Natural killer cell (primary cell): Measurements from ENCODE around the gene TICAM1. TPM values are rescaled to one million over a fixed set of nuclear protein-coding genes. Genes with fewer than 3 reads are reported as not detected.
"Not testable (repeated sequence)": the region's sequence is repeated elsewhere in the genome, so short reads cannot be mapped to it uniquely, and the experiment has no call there.

Experiments
- ATAC-seq, 3 donors: fragments of 150-1000 bp in 2 of 3; fragments of 200-7000 bp in 1 of 3; cut with Tn5 transposase; 1 replicate in 1 of 3; 2 replicates in 2 of 3; pipeline ENCODE4 v1.10.0; 2021; ENCODE audit warnings: mild to moderate bottlenecking in 2 of 3, moderate library complexity in 2 of 3
- DNase-seq, 2 donors: peaks; one replicate each; pipeline versions ENCODE4 v3.0.0 to v3.0.0-alpha.2; 2013 to 2021; ENCODE audit warnings: mixed read lengths in 1 of 2
- H3K27ac ChIP-seq: one replicate; pipeline ENCODE4 v1.5.1; 2013; ENCODE audit warnings: mild to moderate bottlenecking, low read length
- H3K27me3 ChIP-seq: one replicate; pipeline ENCODE4 v1.6.1; 2013; ENCODE audit warnings: low read length; ENCODE audit not compliant: control insufficient read depth, insufficient read depth
- H3K36me3 ChIP-seq: one replicate; pipeline ENCODE4 v1.6.1; 2013; ENCODE audit warnings: low read length; ENCODE audit not compliant: control insufficient read depth, insufficient read depth
- H3K4me1 ChIP-seq: one replicate; pipeline ENCODE4 v1.6.1; 2013; ENCODE audit warnings: low read length; ENCODE audit not compliant: control insufficient read depth, insufficient read depth
- H3K4me3 ChIP-seq: one replicate; pipeline ENCODE4 v1.5.1; 2013; ENCODE audit warnings: low read length
- H3K9me3 ChIP-seq: one replicate; pipeline ENCODE4 v1.6.1; 2013; ENCODE audit warnings: low read length; ENCODE audit not compliant: control insufficient read depth, insufficient read depth
- H3K27ac Mint-ChIP-seq, 2 donors: one replicate each; pipeline ENCODE4 v1.8.0; 2022; ENCODE audit warnings: mild to moderate bottlenecking in 2 of 2, mixed read lengths in 2 of 2, moderate library complexity in 1 of 2
- H3K27me3 Mint-ChIP-seq, 2 donors: one replicate each; pipeline ENCODE4 v1.8.0; 2022; ENCODE audit warnings: low read depth in 2 of 2, mixed read lengths in 2 of 2
- H3K36me3 Mint-ChIP-seq: one replicate; pipeline ENCODE4 v1.8.0; 2022; ENCODE audit warnings: mixed read lengths
- H3K4me1 Mint-ChIP-seq, 2 donors: one replicate each; pipeline ENCODE4 v1.8.0; 2022; ENCODE audit warnings: mixed read lengths in 2 of 2
- H3K4me3 Mint-ChIP-seq: one replicate; pipeline ENCODE4 v1.8.0; 2022; ENCODE audit warnings: mild to moderate bottlenecking, moderate library complexity, mixed read lengths
- H3K9me3 Mint-ChIP-seq, 2 donors: one replicate each; pipeline ENCODE4 v1.8.0; 2022; ENCODE audit warnings: mixed read lengths in 2 of 2
- WGBS: methylation state at CpG from one replicate; pipeline ENCODE4 v1.1.7; 2013; ENCODE audit warnings: missing lambda C conversion rate; ENCODE audit not compliant: insufficient coverage; 5-methylcytosine and 5-hydroxymethylcytosine counted together
- intact Hi-C: fragments of 100-400 bp; cut with micrococcal nuclease; formaldehyde crosslinking; loops from one replicate; pipeline ENCODE4 v1.14.2; 2022
- total RNA-seq, 4 donors: library from RNA; stranded (reverse); fragments of 120-200 nt in 1 of 4; gene quantifications; one replicate each; pipeline versions ENCODE4 v1.2.3 to v1.2.4, GENCODE V29; 2013 to 2022
- TF ChIP-seq, protein P1 (sequence below): fragments of 200-600 bp; IDR thresholded peaks from one replicate; pipeline ENCODE4 v1.8.0; 2022; ENCODE audit warnings: antibody characterized with exemption

Gene TICAM1
- total RNA-seq, 3 donors from 2014 or later (not counting 1 experiment from before 2014, with no cell fraction given), result 22.6 to 24.8 (median 22.7) TPM

DNA sequence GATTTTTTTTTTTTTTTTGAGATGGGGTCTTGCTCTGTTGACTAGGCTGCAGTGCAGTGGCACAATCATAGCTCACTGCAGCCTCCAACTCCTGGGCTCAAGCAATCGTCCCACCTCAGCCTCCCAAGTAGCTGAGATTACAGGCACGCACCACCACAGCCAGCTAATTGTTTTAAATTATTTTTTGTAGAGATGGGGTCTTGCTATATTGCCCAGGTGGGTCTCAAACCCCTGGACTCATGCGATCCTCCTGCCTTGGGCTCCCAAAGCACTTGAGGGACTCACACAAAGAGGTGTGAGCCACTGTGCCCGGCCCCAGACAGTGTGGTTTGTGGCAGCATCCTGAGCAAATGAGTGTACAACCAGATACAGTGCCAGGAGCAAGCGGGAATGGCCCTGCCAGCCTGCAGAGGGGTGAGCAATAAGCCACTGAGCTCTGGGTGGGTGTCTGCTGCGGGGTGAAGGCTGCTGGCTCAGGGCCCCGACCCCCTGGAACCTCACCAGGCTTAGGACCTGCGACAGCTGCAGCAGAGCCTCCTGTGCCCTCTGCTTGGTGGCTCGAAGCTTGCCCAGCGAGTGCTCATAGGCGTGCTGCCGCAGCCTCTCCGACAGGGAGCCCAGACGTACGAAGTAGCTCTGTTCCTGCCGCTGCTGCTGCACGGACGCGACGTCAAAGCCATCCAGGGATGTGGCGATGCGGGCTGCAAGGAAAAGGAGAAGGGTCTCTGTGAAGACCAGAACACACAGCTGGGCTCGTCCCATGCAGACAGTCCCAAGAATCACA, 15.9 kb upstream of the TICAM1 start:
- H3K4me1 ChIP-seq, result no peaks in the 10 kb centered on the region
- intact Hi-C loops, result no loop called here
- no peak for ATAC-seq
- H3K4me1 Mint-ChIP-seq, result peaks cover 0 to 3% of the 10 kb centered on the region in 2 donors
- H3K4me3 Mint-ChIP-seq, result no peak overlapping the region
- H3K27ac Mint-ChIP-seq, result no peak overlapping the region
- H3K27me3 ChIP-seq, result no peaks in the 10 kb centered on the region
- H3K4me3 ChIP-seq, result no peak overlapping the region
- 93% methylated on average over 23 of the region's 23 CpGs for WGBS
- TF ChIP-seq, protein P1, sequence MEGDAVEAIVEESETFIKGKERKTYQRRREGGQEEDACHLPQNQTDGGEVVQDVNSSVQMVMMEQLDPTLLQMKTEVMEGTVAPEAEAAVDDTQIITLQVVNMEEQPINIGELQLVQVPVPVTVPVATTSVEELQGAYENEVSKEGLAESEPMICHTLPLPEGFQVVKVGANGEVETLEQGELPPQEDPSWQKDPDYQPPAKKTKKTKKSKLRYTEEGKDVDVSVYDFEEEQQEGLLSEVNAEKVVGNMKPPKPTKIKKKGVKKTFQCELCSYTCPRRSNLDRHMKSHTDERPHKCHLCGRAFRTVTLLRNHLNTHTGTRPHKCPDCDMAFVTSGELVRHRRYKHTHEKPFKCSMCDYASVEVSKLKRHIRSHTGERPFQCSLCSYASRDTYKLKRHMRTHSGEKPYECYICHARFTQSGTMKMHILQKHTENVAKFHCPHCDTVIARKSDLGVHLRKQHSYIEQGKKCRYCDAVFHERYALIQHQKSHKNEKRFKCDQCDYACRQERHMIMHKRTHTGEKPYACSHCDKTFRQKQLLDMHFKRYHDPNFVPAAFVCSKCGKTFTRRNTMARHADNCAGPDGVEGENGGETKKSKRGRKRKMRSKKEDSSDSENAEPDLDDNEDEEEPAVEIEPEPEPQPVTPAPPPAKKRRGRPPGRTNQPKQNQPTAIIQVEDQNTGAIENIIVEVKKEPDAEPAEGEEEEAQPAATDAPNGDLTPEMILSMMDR, result no peak
- no peaks in the 10 kb centered on the region for H3K9me3 Mint-ChIP-seq
- no peaks in the 10 kb centered on the region for H3K9me3 ChIP-seq
- H3K36me3 ChIP-seq, result peaks cover 19% of the 10 kb centered on the region
- no peaks in the 10 kb centered on the region for H3K27me3 Mint-ChIP-seq
- H3K27ac ChIP-seq, result no peak overlapping the region
- no peaks in the 10 kb centered on the region for H3K36me3 Mint-ChIP-seq
- DNase-seq, result no peak

DNA sequence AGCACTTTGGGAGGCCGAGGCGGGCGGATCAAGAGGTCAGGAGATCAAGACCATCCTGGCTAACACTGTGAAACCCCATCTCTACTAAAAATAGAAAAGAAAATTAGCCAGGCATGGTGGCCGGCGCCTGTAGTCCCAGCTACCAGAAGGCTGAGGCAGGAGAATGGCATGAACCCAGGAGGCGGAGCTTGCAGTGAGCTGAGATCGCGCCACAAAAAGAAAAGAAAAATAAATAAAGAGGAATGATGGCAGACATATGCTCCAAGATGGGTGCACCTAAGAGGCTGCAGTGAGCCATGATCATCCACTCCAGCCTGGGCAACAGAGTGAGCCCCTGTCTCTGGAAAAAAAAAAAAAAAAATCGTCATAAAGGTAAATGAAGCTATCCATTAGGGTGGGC, 14.5 kb upstream of the TICAM1 start:
- H3K4me1 Mint-ChIP-seq, H3K4me3 Mint-ChIP-seq, H3K36me3 Mint-ChIP-seq, H3K9me3 Mint-ChIP-seq, H3K9me3 ChIP-seq, H3K27ac ChIP-seq, H3K27me3 Mint-ChIP-seq, H3K27me3 ChIP-seq, H3K4me3 ChIP-seq, H3K4me1 ChIP-seq, ATAC-seq, H3K27ac Mint-ChIP-seq, intact Hi-C loops, DNase-seq: not testable (repeated sequence)
- WGBS, result 93% methylated on average over 8 of the region's 9 CpGs
- peaks cover 17% of the 10 kb centered on the region for H3K36me3 ChIP-seq

DNA sequence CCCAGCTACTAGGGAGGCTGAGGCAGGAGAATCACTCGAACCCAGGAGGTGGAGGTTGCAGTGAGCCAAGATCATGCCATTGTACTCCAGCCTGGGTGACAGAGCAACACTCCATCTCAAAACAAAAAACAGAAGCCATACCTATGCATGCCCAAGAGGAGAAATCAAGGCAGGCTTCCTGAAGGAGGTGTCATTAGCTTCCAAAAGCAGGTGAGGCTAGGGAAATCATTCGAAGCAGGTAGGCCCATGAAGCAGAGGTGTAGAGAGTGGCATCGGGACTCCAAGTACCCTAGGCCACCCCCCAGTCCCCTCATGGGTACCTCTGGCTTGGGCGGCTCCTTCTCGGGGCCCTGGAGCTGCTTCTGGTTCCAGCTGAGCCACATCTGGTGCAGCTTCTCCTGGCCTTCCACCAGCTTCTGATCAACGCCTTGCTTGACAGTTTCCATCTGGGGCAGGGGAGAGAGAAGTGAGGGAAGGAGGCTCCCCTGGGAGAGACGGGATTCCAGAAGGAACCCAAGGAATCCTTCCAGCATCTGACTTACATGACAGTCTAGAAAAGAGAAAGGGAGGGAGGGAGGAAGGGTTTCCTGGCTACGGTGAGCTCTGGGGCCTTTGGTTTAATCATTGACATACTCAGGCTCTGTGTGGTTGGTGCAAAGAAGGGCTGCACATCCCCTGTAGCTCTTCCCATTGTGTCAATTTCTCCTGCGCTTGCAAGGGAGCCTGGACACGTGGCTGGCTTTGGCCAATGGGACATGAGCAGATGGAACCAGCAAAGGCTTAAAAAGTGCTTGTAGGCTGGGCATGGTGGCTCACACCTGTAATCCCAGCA, 13.1 kb upstream of the TICAM1 start:
- Mint-ChIP-seq H3K9me3 (no peaks in the 10 kb centered on the region), H3K27me3 (no peaks in the 10 kb centered on the region), H3K27ac (no peak overlapping the region), H3K36me3 (no peaks in the 10 kb centered on the region), H3K4me3 (no peak overlapping the region), H3K4me1 (no peaks in the 10 kb centered on the region)
- H3K4me3 ChIP-seq, result no peak overlapping the region
- no peaks in the 10 kb centered on the region for H3K4me1 ChIP-seq
- intact Hi-C loops, result no loop called here
- DNase-seq (no peak), ATAC-seq (no peak)
- H3K9me3 ChIP-seq, result no peaks in the 10 kb centered on the region
- WGBS, result 93% methylated on average over 10 of the region's 10 CpGs
- TF ChIP-seq, protein P1, result no peak
- H3K36me3 ChIP-seq, result peaks cover 13% of the 10 kb centered on the region
- no peaks in the 10 kb centered on the region for H3K27me3 ChIP-seq
- H3K27ac ChIP-seq, result no peak overlapping the region

DNA sequence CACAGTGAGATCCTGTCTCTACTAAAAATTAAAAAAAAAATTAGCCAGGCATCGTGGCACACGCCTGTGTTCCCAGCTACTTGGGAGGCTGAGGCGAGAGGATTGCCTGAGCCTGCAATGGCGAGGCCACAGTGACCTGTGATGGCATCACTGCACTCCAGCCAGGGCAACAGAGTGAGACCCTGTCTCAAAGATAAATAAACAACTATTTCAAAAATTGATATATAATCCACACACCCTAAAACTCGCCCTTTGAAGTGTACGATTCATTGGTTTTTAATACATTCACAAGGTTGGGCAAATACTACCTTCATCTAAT, 12.1 kb upstream of the TICAM1 start:
- TF ChIP-seq, protein P1, result no peak
- no peak for DNase-seq
- Mint-ChIP-seq H3K27ac (no peak overlapping the region), H3K27me3 (no peaks in the 10 kb centered on the region), H3K36me3 (no peaks in the 10 kb centered on the region), H3K4me1 (no peaks in the 10 kb centered on the region), H3K4me3 (no peak overlapping the region), H3K9me3 (no peaks in the 10 kb centered on the region)
- intact Hi-C loops, result no loop called here
- Histone ChIP-seq H3K9me3 (no peaks in the 10 kb centered on the region), H3K4me1 (no peaks in the 10 kb centered on the region), H3K27ac (no peak overlapping the region), H3K4me3 (no peak overlapping the region), H3K36me3 (peaks cover 13% of the 10 kb centered on the region), H3K27me3 (no peaks in the 10 kb centered on the region)
- ATAC-seq, result no peak
- 96% methylated on average over 6 of the region's 6 CpGs for WGBS
